Measurements from ENCODE around the gene CTCF.

The CTCF gene

DNA sequence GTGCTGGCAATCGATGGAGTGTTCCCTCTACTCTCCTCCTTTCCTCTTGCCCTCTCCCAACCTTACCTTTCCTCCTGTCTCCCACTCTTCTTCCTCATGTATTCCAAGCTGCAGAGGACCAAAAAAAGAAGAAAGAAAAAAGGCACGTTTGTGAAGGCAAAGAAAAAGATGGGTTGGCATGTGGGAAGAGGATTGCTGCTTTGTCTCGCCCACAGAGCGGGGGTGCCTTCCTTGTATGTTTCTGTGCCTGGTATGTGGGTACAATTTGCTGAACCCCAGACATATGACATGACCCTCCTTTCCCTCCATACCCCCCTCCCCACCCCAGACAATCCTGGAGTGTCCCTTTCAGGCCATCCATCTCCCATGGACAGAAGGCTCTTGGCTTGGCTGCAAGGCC is 13.1 kb upstream of the CTCF start:
- no peak for DNase-seq (ENCODE audit: low read depth in 2 of 2)

DNA sequence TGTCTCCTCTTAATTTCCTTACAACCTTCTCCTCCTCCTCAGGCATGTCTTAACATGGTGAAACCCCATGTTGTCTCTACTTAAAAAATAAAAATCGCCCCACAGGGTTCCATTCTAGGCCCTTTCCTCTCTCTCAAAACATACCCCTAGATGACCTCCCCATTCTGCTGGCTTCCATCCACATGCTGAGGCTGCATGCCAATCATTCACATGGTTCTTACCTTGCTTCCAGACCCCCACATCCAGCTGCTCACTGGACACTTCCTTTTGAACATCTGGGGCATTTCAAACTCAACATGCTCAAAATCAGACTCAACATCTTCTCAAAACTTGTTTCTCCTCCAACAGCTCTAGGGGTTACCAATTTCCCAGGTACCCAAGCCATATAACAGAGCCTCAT is 12.4 kb upstream of the CTCF start:
- DNase-seq (ENCODE audit: low read depth in 2 of 2) = no peak

DNA sequence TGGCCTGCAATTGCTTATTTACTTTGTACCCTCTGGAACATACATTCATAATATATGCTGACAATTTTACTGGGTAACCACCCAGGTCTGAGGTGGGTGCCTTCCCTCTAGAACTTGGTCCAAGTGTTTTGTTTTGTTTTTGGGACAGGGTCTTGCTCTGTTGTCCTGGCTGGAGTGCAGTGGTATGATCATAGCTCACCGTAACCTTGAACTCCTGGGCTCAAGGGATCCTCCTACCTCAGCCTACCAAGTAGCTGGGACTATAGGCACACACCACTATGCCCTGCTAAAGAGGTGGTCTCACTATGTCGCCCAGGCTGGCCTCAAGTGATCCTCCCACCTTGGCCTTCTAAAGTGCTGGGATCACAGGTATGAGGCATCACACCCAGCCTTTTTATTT is 11.2 kb upstream of the CTCF start:
- no peak for DNase-seq (ENCODE audit: low read depth in 2 of 2)

DNA sequence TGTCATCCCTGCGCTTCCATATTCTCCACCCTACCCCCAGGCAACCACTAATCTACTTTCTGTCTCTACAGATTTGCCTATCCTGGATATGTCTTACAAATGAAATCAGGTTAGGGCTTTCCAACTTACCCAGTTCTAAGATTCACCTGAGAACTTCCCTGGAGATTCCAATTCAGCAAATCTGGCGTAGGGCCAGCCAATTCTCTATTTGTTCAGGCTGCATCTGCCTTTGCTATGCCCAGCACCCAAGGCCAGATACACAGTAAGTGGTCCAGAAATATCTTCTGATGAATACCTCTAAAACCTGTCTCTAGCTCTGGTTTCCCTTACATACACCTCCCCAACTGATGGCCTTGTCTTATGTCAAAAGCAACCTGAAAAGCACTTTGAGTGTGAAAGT is 10.4 kb upstream of the CTCF start:
- no peak for DNase-seq (ENCODE audit: low read depth in 2 of 2)

DNA sequence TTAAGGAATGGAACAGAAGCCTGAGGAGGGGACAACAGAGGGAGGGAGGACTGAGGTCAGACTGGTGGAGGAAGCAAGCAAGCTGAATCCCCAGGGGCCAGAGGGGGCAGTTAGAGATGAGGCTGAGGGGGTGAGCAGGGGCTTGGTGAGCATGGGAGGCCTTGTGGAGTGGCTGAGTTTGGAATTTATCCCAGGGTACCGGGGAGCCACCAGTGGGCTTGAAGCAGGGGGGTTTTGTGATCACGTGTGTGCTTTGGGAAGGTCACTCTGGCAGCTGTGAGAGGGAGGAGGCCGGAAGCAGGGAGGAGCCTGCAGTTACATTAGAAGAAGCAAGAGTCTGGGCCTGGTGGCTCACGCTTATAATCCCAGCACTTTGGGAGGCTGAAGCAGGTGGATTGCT is 9.8 kb upstream of the CTCF start:
- DNase-seq (ENCODE audit: low read depth in 2 of 2) = no peak

DNA sequence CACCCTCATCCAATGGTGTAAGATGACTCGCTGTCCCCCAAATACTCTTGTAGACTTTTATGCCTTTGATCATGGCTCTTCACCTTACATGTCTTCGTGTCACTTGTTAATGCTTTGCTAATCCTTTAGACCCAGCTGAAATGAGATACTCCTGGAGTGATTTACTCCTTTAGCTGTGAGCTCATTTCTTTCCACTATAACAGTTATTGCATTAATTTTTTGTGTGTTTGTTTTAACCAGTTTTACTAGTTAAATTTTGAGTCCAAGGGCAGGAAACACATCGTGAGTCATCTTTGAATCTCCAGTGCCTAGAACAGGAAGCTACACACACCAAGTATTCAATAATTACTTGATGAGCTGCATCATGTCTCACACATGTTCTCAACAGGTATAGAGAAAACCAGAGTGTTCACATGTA is 6.5 kb upstream of the CTCF start:
- no peak for DNase-seq (ENCODE audit: low read depth in 2 of 2)

DNA sequence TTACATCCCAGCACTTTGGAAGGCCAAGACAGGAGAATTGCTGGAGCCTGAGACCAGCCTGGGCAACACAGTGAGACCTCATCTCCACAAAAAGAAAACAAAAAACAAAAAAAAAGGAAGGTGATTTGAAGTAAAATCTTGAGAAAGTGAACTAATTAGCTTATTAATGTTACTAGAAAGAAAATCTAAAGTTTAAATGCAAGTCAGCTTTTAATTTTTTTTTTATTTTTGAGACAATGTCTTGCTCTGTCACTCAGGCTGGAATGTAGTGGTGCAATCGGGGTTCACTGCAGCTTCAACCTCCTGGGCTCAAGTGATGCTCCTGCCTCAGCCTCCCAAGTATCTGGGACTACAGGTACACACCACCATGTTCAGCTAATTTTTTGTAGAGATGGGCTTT is 3.5 kb upstream of the CTCF start:
- no peak for DNase-seq (ENCODE audit: low read depth in 2 of 2)

DNA sequence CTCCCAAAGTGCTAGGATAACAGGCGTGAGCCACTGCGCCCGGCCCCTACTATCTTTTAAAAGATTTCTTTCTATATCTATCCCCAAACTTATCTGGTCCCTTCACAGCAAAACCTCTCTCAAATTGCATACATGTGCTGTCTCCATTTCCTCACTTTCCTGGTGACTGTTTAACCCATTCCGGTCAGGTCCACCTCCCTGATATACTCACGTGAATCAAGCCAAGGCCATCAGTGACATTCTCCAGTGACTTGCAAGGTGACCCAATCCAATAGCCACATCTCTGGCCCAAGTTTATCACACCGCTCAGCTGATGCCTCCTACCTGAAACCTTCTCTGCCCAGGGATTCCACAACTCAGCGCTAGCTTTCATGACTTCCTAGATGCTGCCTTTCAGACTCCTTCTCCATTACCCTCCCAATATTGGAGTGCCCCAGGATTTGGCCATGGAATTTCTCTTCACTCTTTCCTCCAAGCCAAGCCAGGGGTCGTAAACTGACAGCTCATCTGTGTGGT is 1.4 kb upstream of the CTCF start:
- DNase-seq (ENCODE audit: low read depth in 2 of 2) = no peak

DNA sequence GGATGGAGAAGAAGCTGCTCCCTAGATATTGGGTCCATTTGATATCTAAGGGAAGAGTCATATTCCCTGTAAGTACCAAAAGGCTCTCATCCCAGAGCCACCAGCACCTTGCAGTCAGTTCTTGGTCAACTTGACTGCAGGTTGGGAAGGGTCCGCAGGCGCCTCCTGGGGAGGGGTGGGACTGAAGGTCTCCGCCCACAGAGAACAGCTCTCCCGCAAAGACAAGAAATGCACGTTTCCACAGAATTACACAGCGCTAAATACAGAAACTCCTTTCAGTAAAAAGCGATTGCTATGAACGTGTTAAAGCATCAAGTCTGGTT is 864 bp upstream of the CTCF start:
- no peak for DNase-seq (ENCODE audit: low read depth in 2 of 2)

DNA sequence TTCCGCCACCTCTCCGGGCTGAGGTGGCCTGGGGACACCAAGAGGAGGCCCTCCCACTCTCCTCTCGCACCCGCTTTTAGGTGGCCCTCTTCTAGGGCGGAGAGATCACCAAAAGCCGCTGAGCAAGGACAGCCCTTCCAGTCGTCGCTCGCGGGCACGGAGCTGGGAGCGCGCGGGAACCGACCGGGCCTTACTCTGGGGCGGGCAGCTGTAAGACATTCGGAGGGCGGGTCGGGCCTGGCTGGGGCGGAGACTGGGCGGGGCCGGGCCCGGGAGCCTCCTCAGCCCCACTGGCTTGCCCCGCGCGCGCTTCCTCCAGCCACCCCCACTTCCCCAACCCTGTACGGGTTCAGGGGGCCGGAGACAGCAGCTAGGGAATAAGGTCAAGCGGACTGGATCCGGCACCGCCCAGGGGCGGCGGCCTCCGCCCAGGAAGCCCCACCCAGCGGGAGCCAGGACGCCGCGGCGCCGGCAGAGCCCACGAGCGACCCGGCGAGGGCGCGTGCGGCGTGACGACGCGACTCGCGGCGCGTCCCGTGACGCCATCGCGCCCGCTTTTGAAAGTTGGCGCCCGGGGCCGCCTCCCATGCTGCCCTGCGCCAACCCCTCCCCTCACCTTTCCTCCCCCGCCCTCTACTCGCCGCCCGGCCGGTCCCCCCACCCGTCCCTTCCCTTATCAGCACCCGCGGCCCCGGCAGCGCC is 351 bp upstream of the CTCF start:
- peak; percentile 91 to 92 for DNase-seq (ENCODE audit: low read depth in 2 of 2)

DNA sequence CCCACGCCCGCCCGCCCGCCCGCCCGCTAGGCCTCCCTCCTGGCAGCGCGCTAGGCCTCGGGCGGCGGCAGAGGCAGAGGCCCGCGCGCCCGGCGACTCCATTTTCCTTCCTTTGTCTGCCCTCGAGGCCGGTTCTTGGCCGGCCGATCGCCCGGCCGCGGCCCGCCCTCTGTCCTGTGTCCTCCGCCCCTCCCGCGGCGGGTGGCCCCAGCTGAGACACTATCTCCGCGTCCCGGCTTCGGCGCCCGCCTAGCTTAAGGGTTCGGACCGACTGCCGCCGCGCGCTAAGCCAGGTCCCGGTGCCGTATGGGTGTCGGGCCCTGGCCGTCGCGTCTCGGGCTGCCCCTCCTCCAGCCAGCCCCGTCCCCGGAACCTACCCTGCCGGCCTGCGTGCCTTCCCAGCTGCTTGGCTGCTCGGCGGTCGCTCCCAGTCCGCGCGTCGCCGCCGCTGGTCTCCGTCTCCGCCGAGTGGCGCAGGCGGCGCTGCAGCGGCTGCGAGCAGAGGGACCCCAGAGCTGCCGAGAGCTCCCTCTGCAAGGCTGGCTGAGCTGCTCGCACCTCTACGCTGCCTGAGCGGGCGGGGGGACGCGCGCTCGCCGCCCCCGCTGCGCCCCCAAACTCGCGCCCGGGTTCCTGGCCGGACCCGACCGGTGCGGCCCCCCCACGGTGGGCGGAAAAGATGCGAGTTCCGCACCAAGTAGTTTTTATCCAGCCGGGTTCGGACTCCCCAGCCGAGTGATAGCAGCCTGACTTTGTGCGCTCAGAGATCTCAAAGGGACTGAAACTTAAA is 787 bp downstream of the CTCF start:
- no peak for DNase-seq (ENCODE audit: low read depth in 2 of 2)

DNA sequence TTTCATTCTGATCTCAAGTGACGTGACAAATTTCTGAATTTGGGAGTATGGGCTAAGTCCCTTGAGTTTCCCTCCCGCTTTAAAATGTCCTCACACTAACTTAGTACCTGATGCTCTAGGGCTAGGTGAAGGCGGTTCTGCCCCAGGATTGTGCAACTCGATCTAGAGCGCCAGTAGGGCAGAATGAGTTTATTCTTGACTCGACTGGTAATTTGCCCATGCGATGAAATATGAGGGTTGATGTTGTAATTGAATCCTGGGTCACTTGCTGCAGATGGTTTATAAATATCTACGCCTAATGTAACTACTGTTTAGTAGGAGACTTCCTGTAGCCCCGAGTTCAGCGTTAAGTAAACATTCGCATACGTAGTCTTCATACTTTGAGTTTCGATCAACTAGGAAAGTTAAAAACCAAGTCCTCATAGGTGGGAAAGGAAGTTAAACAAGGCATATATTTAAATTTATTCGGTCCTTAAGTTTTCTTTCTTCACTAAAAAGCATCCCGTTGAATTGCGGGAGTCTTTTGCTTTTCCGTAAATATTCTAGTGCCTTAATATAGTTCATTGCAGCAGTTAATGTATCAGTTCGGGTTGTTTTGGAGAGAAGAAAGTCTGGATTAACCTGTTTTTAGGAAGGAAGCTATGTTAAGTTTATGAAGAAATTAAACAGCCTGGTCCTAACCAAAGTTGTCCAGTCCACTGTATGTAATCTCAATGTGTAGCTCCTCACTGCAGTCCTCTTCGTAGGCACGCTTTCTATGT is 1.6 kb downstream of the CTCF start:
- DNase-seq (ENCODE audit: low read depth in 2 of 2) = no peak

DNA sequence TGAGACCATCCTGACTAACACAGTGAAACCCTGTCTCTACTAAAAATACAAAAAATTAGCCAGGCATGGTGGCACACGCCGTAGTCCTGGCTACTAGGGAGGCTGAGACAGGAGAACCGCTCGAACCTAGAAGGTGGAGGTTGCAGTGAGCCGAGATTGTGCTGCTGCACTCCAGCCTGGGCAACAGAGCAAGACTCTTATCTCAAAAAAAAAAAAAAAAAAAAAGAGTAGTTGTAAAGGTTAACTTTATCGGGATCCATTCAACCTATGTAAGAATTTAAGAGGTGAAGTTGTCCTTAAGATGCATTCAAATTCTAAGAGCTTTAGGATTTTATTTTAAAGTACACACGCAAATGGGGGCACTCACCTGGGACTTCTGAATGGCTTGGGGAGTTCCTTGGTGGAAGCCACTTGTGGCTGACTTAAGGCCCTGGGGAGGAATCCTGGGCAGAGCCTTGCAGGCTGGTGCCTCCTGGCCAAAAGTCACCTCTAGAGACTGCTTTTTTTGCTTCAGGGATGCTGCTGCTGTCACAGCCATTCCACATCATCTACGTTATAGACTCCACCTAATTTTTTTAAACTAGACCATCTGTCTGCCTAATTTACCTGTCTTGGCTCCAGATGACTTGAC is 3.3 kb downstream of the CTCF start:
- no peak for DNase-seq (ENCODE audit: low read depth in 2 of 2)

DNA sequence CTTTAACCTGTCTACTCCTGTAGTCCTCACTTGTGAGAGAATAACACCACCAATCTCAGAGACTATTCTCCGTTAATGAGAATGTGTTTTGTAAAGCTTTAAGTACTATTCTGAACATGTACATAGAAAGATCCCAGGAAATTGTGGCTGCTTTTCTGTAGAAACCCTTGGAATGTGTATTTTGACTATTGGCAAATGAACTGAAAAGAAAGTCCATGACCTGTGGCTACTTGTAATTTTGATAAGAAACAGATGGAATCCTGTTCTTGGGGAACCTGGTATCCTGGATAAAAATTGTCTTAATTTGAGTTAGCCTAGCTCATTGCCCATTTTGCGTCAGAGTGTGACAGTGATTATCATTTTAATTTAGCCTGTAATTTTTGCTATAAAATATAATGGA is 9.1 kb downstream of the CTCF start:
- DNase-seq (ENCODE audit: low read depth in 2 of 2) = no peak

DNA sequence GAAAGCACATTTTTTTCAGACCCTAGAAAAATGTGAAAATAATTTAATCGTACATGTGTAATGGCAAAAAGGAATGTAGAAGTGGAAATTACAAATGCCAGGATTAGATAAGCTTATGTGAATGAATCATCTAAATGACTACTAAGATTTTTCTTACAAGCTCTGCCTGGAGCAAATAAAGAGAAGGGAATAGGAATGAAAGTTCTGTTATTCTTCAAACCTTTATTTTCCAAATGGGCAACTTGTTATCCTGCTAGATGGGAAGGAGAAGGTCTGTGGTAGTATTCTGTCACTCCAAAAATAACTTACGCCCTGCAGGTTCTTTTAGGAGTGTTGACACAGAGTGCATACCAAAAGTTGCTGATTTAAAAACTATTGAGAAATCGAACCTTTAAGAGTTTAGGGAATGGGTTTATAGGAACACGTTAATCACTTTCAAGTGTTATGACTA is 9.7 kb downstream of the CTCF start:
- DNase-seq (ENCODE audit: low read depth in 2 of 2) = peak in 1 of 2 experiments; percentile 44

DNA sequence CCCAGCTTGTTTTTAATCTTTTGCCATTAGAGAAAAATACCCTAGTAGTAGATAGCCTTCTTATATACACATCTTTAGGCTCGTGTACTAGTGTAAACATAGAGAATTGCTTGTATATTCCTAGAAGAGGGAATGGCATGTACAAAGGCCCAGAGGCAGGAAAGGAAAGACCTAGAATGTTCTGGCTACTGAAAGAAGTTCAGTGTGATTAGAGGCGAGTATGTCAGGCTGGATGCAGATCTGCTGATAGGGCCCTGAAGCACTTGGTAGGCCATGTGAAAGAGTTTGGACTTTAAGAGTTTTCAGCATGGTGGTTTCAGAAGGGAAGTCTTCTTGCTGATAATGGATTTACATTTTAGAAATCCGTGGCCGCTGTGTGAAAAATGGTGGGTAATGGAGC is 17.4 kb downstream of the CTCF start:
- no peak for DNase-seq (ENCODE audit: low read depth in 2 of 2)

DNA sequence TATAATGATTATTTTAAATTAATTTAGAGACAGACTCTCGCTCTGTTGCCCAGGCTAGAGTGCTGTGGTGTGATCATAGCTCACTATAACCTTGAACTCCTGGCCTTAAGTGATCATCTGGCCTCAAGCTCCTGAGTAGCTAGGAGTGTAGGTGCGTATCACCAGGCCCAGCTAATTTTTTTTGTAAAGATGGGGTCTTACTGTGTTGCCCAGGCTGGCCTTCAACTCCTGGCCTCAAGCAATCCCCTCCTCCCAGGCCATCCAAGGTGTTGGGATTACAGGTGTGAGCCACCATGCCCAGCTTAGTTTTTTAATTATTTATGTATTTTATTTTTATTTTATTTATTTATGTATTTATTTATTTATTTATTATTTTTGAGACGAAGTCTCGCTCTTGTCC is 17.9 kb downstream of the CTCF start:
- no peak for DNase-seq (ENCODE audit: low read depth in 2 of 2)

DNA sequence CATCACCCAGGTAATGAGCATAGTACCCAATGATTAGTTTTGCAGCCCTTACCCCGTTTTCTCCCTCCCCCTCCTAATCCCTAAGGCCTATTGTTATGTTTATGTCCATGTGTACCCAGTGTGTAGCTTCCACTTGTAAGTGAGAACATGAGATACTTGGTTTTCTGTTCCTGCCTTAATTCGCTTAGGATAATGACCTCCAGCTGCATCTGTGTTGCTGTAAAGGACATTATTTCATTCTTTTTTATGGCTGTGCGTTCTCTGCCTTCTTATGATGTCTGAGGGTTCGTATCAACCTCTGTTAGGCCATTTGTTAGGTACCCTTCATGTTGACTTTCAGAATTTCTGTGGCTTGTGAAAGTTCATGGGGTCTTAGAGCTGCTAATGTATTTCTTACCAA is 31.0 kb downstream of the CTCF start:
- DNase-seq (ENCODE audit: low read depth in 2 of 2) = no peak

DNA sequence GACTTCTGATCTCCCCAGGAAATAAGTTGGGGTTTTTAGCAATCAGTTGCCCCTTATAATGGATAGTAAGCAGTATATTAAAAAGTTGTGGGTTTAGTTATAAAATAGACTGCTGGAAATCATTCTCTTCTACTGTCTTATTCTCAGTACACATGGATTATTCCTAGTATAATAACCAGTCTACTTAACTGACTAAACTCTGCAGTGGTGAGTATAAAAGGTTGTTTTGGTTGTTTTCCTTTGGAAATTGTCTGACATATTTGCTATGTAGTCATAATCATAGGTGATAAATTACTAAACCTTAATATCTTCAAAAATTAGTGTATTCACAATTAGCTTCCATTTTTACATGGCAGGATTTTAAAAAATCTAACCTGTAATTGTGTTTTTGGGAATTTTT is 31.4 kb downstream of the CTCF start:
- DNase-seq (ENCODE audit: low read depth in 2 of 2) = no peak

DNA sequence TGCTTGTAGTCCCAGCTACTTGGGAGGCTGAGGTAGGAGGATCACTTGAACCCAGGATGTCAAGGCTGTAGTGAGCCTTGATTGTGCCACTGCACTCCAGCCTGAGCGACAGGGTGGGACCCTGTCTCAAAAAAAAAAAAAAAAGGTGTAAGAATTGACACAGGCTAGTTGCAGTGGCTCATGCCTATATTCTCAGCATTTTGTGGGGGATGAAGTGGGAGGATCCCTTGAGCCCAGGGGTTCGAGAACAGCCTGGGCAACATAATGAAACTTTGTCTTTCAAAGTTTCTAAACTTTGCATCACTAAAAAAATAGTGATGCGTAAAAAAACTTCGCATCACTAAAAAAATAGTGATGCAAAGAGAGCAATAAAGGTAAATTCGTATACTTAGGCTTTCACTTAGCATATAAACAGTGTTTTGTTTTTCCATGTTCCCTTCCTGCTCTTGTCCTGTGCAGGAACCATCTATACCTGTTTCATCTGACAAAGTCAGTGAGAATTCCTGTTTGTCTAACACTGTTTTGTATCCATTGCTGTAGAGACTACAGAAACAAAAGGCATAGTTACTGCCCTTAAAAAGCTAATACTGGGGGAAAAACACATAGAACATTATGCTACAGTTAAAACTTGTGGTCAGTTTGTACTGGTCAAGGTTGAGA is 32.1 kb downstream of the CTCF start:
- no peak for DNase-seq (ENCODE audit: low read depth in 2 of 2)

DNA sequence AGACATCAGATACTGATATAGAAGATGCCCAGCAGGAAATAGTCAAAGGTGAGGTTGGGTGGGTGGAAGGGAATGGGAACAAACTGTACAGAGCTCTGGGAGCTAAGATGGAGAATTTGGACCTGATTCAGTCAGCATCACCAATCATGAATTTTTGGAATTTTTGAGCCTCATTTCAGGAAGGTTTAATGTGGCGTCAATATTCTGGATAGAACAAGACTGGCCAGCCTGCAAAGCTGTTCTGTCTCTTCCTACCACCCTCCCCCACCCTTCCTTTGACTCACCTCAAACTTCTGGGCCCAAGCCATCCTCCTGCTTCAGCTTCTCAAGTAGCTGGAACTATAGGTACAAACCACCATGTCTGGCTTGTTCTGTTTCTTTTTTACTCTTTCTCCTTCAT is 32.6 kb downstream of the CTCF start:
- DNase-seq (ENCODE audit: low read depth in 2 of 2) = peak; percentile 15 to 21

DNA sequence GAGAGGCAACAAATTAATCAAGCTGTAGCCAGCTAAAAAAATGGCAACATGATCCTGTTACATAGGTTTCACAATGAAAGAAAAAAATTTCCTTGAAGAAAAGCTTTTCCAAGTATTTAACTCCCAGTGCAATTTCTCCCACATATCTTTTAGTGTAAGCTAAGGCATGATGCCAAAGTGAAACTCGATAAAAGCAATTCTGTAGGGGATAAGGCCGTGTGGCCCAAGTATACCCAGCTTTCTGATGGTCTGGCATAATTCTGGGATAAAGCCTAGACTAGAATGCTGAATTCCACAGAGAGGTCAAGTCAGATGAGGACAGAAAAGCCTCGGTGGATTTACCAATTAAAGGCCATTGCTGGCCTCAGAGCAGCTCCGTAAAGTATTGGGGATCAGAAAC is 36.2 kb downstream of the CTCF start:
- DNase-seq (ENCODE audit: low read depth in 2 of 2) = peak; percentile 8 to 10

All from fibroblast of skin of left biceps (primary cell).